ENCODE results near the gene ATG7.
"Not testable (repeated sequence)": the region's sequence is repeated elsewhere in the genome, so short reads cannot be mapped to it uniquely, and the experiment has no call there.

ATG7 gene

DNA sequence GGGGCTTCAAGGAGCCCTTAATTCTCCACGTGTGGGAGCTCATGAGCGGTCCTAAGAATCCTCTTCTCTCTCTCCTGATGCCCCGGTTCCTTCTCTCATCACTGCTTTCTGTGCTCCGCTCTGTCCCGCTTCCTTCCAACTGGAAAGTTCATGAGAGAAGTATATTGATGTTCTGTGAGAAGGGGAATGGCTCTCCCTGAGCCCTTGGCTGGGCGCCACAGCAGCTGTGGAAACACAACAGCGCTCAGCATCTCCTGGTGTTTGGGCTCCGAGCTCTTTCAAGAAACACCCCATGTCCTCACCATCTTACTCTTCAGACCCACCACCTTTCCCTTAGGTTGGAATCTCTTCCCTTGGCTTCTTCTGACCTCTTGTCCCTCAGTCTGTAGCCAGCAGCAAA is 209.8 kb downstream of the ATG7 start:
- Histone ChIP-seq H3K23ac (ENCODE audit: low read depth, low read length, poor library complexity) (no peak overlapping the region), H4K8ac (ENCODE audit: low read depth, low read length) (no peak overlapping the region), H3K4me3 (ENCODE audit: low read length in 2 of 2) (no peak overlapping the region), H3K36me3 (replicated peaks in 1 of 2; ENCODE audit: control insufficient read depth in 2 of 2, insufficient read depth in 2 of 2, low read length in 2 of 2) (no peaks in the 10 kb centered on the region), H2BK12ac (ENCODE audit: low read length) (no peak overlapping the region), H3K4me1 (ENCODE audit: control insufficient read depth in 2 of 2, insufficient read depth in 1 of 2, low read depth in 1 of 2, low read length in 2 of 2) (peaks cover 7 to 18% of the 10 kb centered on the region in 2 donors), H3K79me1 (ENCODE audit: low read depth, low read length) (no peaks in the 10 kb centered on the region), H3K9me3 (replicated peaks in 1 of 2; ENCODE audit: control insufficient read depth in 2 of 2, insufficient read depth in 1 of 2, low read depth in 1 of 2, low read length in 2 of 2) (no peaks in the 10 kb centered on the region), H3K9ac (ENCODE audit: low read depth, low read length, poor library complexity) (no peak overlapping the region), H2BK5ac (ENCODE audit: low read length) (no peak overlapping the region), H4K91ac (ENCODE audit: low read depth, low read length, poor library complexity) (no peak overlapping the region), H2AFZ (ENCODE audit: low read length) (no peak overlapping the region), H3K27ac (replicated peaks; ENCODE audit: low read length) (no peak overlapping the region), H3K18ac (ENCODE audit: low read length) (no peak overlapping the region), H2BK120ac (ENCODE audit: low read depth, low read length) (no peak overlapping the region), H3K4ac (ENCODE audit: low read length) (no peak overlapping the region), H3K27me3 (ENCODE audit: control insufficient read depth in 3 of 3, insufficient read depth in 3 of 3, low read depth in 1 of 3, low read length in 3 of 3) (no peaks in the 10 kb centered on the region), H2AK5ac (ENCODE audit: low read depth, low read length) (no peak overlapping the region), H3K4me2 (ENCODE audit: insufficient read depth, low read length, poor library complexity, severe bottlenecking) (no peak overlapping the region), H3K14ac (ENCODE audit: low read length) (no peak overlapping the region), H2BK15ac (ENCODE audit: low read length) (no peak overlapping the region)
- no CpG with 5 or more reads among the region's 8 CpGs for WGBS, 2 donors (ENCODE audit: extremely low coverage in 2 of 2, insufficient read length in 2 of 2, insufficient replicate concordance in 1 of 2)
- no peak for DNase-seq (ENCODE audit: low spot score)

DNA sequence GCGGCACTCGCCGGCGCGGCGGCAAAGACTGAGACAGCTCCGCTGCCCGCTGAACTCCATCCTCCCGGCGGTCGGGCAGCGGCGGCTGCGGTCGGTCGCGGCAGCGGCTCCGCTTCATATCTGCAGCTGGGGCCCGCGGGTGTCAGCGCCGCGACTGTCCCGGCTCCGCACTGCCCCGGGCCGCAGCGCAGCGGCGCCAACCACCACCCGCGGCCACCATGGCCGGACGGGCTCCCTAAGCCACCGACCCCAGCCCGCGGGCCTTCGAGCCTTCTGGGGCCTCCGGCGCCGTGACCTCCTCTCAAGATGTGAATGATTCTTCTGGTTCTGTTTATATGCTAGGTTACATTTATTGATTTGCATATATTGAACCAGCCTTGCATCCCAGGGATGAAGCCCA is 216.2 kb downstream of the ATG7 start:
- not testable (repeated sequence) for H3K4ac ChIP-seq (ENCODE audit: low read length); H3K4me1 ChIP-seq (ENCODE audit: control insufficient read depth in 2 of 2, insufficient read depth in 1 of 2, low read depth in 1 of 2, low read length in 2 of 2); H2BK5ac ChIP-seq (ENCODE audit: low read length); H2BK120ac ChIP-seq (ENCODE audit: low read depth, low read length); H3K27ac ChIP-seq (replicated peaks; ENCODE audit: low read length); H4K91ac ChIP-seq (ENCODE audit: low read depth, low read length, poor library complexity); H3K9me3 ChIP-seq (replicated peaks in 1 of 2; ENCODE audit: control insufficient read depth in 2 of 2, insufficient read depth in 1 of 2, low read depth in 1 of 2, low read length in 2 of 2); H3K36me3 ChIP-seq (replicated peaks in 1 of 2; ENCODE audit: control insufficient read depth in 2 of 2, insufficient read depth in 2 of 2, low read length in 2 of 2); H3K79me1 ChIP-seq (ENCODE audit: low read depth, low read length); H3K4me3 ChIP-seq (ENCODE audit: low read length in 2 of 2); H2AK5ac ChIP-seq (ENCODE audit: low read depth, low read length); H3K14ac ChIP-seq (ENCODE audit: low read length); H3K27me3 ChIP-seq (ENCODE audit: control insufficient read depth in 3 of 3, insufficient read depth in 3 of 3, low read depth in 1 of 3, low read length in 3 of 3); DNase-seq (ENCODE audit: low spot score); H3K23ac ChIP-seq (ENCODE audit: low read depth, low read length, poor library complexity); H4K8ac ChIP-seq (ENCODE audit: low read depth, low read length); H2BK12ac ChIP-seq (ENCODE audit: low read length); H3K9ac ChIP-seq (ENCODE audit: low read depth, low read length, poor library complexity); H3K18ac ChIP-seq (ENCODE audit: low read length); H2BK15ac ChIP-seq (ENCODE audit: low read length); H3K4me2 ChIP-seq (ENCODE audit: insufficient read depth, low read length, poor library complexity, severe bottlenecking); H2AFZ ChIP-seq (ENCODE audit: low read length)
- WGBS, 2 donors (ENCODE audit: extremely low coverage in 2 of 2, insufficient read length in 2 of 2, insufficient replicate concordance in 1 of 2): no CpG with 5 or more reads among the region's 42 CpGs

DNA sequence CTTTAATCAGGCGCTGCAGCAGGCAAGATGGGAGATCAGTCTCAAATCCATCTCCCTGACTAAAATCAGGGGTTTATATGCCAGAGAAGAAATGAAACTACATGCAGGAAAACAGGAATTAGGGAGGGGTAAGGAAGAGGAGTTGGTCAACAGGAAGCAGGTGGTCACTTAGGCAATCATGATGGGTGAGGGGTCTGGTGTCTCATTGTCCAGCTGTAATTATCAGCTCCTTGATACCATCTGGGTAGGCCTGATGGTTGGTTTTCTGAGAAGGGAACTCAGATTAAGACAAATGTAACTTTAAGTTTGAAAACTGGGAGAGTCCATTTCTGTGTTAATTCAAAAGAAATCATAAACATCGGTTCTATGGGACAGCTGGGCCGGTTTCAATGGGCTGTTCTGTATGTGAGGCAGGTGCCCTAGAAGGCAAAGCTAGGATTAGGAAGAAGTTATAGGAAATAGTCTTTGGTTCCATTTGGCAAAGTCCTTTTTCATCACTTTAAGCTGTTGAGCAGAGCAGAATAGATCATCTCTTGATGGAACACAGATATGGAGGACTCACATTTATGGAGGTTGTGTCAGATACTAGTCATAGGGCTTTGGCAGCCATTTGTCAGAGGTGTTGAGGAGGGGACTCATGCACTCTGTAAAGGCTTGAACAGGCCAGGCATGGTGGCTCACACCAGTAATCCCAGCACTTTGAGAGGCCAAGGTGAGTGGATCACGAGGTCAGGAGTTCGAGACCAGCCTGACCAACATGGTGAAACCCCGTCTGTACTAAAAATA is 222.1 kb downstream of the ATG7 start:
- no peak overlapping the region for H3K4ac ChIP-seq (ENCODE audit: low read length)
- peaks cover 5 to 16% of the 10 kb centered on the region in 2 donors for H3K9me3 ChIP-seq (replicated peaks in 1 of 2; ENCODE audit: control insufficient read depth in 2 of 2, insufficient read depth in 1 of 2, low read depth in 1 of 2, low read length in 2 of 2)
- no peak overlapping the region for H3K9ac ChIP-seq (ENCODE audit: low read depth, low read length, poor library complexity)
- H4K8ac ChIP-seq (ENCODE audit: low read depth, low read length): no peak overlapping the region
- H3K27ac ChIP-seq (replicated peaks; ENCODE audit: low read length): no peak overlapping the region
- no peak overlapping the region for H2BK120ac ChIP-seq (ENCODE audit: low read depth, low read length)
- no peak overlapping the region for H3K18ac ChIP-seq (ENCODE audit: low read length)
- DNase-seq (ENCODE audit: low spot score): no peak
- no peak overlapping the region for H3K23ac ChIP-seq (ENCODE audit: low read depth, low read length, poor library complexity)
- no peak overlapping the region for H2AK5ac ChIP-seq (ENCODE audit: low read depth, low read length)
- H2BK15ac ChIP-seq (ENCODE audit: low read length): no peak overlapping the region
- no peak overlapping the region for H2AFZ ChIP-seq (ENCODE audit: low read length)
- no peak overlapping the region for H4K91ac ChIP-seq (ENCODE audit: low read depth, low read length, poor library complexity)
- no peaks in the 10 kb centered on the region for H3K79me1 ChIP-seq (ENCODE audit: low read depth, low read length)
- H3K14ac ChIP-seq (ENCODE audit: low read length): no peak overlapping the region
- peaks cover 6 to 14% of the 10 kb centered on the region in 2 donors for H3K4me1 ChIP-seq (ENCODE audit: control insufficient read depth in 2 of 2, insufficient read depth in 1 of 2, low read depth in 1 of 2, low read length in 2 of 2)
- no peak overlapping the region for H3K4me2 ChIP-seq (ENCODE audit: insufficient read depth, low read length, poor library complexity, severe bottlenecking)
- no peak overlapping the region for H2BK12ac ChIP-seq (ENCODE audit: low read length)
- peaks cover 0 to 2% (median 0%) of the 10 kb centered on the region in 3 experiments for H3K27me3 ChIP-seq (ENCODE audit: control insufficient read depth in 3 of 3, insufficient read depth in 3 of 3, low read depth in 1 of 3, low read length in 3 of 3)
- WGBS, 2 donors (ENCODE audit: extremely low coverage in 2 of 2, insufficient read length in 2 of 2, insufficient replicate concordance in 1 of 2): no CpG with 5 or more reads among the region's 6 CpGs
- no peak overlapping the region for H2BK5ac ChIP-seq (ENCODE audit: low read length)
- no peak overlapping the region for H3K4me3 ChIP-seq (ENCODE audit: low read length in 2 of 2)
- H3K36me3 ChIP-seq (replicated peaks in 1 of 2; ENCODE audit: control insufficient read depth in 2 of 2, insufficient read depth in 2 of 2, low read length in 2 of 2): no peaks in the 10 kb centered on the region

DNA sequence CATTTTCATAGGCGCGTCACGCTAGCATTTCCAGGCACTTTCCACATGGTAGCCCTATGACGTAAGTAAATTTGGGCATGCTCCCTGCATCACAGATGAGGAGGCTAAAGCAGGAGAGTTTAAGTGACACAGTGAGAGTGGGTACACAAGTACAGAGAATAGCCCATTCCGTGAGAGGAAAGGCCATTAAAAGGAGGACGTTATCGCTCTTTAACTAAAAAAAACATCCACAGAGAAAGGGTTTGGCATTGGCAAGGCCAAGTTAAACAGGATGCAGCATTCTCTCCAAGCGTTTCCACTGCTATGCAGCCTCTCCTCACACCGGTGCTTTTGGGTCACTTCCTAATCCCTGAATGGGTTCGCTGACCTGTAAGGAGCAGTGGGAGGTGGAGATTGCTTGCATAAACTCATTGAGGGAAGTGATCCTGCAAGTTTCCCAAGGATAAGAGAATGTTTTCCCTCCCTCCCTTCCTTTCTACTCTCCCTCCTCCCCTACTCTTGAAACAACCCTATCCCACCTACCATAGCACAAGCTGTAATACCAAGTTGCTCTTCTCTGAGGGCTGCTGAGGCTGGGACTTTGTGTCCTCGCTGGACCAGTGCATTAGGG is 223.9 kb downstream of the ATG7 start:
- peaks cover 6 to 14% of the 10 kb centered on the region in 2 donors for H3K4me1 ChIP-seq (ENCODE audit: control insufficient read depth in 2 of 2, insufficient read depth in 1 of 2, low read depth in 1 of 2, low read length in 2 of 2)
- no peak overlapping the region for H3K23ac ChIP-seq (ENCODE audit: low read depth, low read length, poor library complexity)
- no peak overlapping the region for H3K18ac ChIP-seq (ENCODE audit: low read length)
- no peaks in the 10 kb centered on the region for H3K79me1 ChIP-seq (ENCODE audit: low read depth, low read length)
- peaks cover 0 to 2% (median 0%) of the 10 kb centered on the region in 3 experiments for H3K27me3 ChIP-seq (ENCODE audit: control insufficient read depth in 3 of 3, insufficient read depth in 3 of 3, low read depth in 1 of 3, low read length in 3 of 3)
- no CpG with 5 or more reads among the region's 11 CpGs for WGBS, 2 donors (ENCODE audit: extremely low coverage in 2 of 2, insufficient read length in 2 of 2, insufficient replicate concordance in 1 of 2)
- H2BK12ac ChIP-seq (ENCODE audit: low read length): no peak overlapping the region
- H3K36me3 ChIP-seq (replicated peaks in 1 of 2; ENCODE audit: control insufficient read depth in 2 of 2, insufficient read depth in 2 of 2, low read length in 2 of 2): no peaks in the 10 kb centered on the region
- H3K4me2 ChIP-seq (ENCODE audit: insufficient read depth, low read length, poor library complexity, severe bottlenecking): no peak overlapping the region
- peaks cover 5 to 16% of the 10 kb centered on the region in 2 donors for H3K9me3 ChIP-seq (replicated peaks in 1 of 2; ENCODE audit: control insufficient read depth in 2 of 2, insufficient read depth in 1 of 2, low read depth in 1 of 2, low read length in 2 of 2)
- H3K14ac ChIP-seq (ENCODE audit: low read length): no peak overlapping the region
- no peak overlapping the region for H2AK5ac ChIP-seq (ENCODE audit: low read depth, low read length)
- H2BK15ac ChIP-seq (ENCODE audit: low read length): no peak overlapping the region
- H3K9ac ChIP-seq (ENCODE audit: low read depth, low read length, poor library complexity): no peak overlapping the region
- H3K27ac ChIP-seq (replicated peaks; ENCODE audit: low read length): no peak overlapping the region
- peak overlapping the region; percentile 49 for H2AFZ ChIP-seq (ENCODE audit: low read length)
- DNase-seq (ENCODE audit: low spot score): peak; percentile 67
- H3K4ac ChIP-seq (ENCODE audit: low read length): no peak overlapping the region
- no peak overlapping the region for H2BK5ac ChIP-seq (ENCODE audit: low read length)
- no peak overlapping the region for H3K4me3 ChIP-seq (ENCODE audit: low read length in 2 of 2)
- H4K91ac ChIP-seq (ENCODE audit: low read depth, low read length, poor library complexity): no peak overlapping the region
- no peak overlapping the region for H4K8ac ChIP-seq (ENCODE audit: low read depth, low read length)
- no peak overlapping the region for H2BK120ac ChIP-seq (ENCODE audit: low read depth, low read length)
